ENCODE data around the gene KCNH2.

DNA sequence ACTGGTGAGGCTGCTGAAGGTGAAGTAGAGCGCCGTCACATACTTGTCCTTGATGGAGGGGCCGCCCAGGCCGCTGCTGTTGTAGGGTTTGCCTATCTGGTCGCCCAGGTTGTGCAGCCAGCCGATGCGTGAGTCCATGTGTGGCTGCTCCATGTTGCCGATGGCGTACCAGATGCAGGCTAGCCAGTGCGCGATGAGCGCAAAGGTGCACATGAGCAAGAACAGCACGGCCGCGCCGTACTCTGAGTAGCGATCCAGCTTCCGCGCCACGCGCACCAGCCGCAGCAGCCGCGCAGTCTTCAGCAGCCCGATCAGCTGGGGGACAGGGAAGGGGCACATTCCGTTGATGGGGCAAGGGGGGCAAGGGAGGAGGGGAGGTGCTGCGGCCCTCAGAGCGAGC lies 26.6 kb downstream of the KCNH2 start:
- TF ChIP-seq POLR2A (IDR thresholded peaks at IDR 0.05; ENCODE audit: low read depth, low read length) (no peak), TAF1 (IDR thresholded peaks at IDR 0.05; ENCODE audit: low read depth, low read length) (no peak), POLR2AphosphoS5 (IDR thresholded peaks at IDR 0.05; ENCODE audit: low read depth, low read length) (no peak)
